H9 (cell line): ENCODE measurements around the gene ITGA8. TPM values are rescaled to one million over a fixed set of nuclear protein-coding genes. Genes with fewer than 3 reads are reported as not detected.

Experiments
- DNase-seq: peaks from one replicate; pipeline ENCODE4 v3.0.0-alpha.2; 2017
- H2AFZ ChIP-seq: one replicate; pipeline ENCODE4 v1.6.1; 2013; ENCODE audit warnings: mild to moderate bottlenecking, low read length, control low read depth, moderate library complexity
- H2AK5ac ChIP-seq: 2 replicates; pipeline ENCODE4 v1.6.1; 2013; ENCODE audit warnings: low read length, control low read depth, mixed read lengths; ENCODE audit not compliant: insufficient read length
- H2BK120ac ChIP-seq: one replicate; pipeline ENCODE4 v1.6.1; 2013; ENCODE audit warnings: low read depth, mild to moderate bottlenecking, low read length, control low read depth, inconsistent platforms; ENCODE audit not compliant: poor library complexity, severe bottlenecking
- H2BK12ac ChIP-seq: 2 replicates; pipeline ENCODE4 v1.6.1; 2013; ENCODE audit warnings: low read length, control low read depth, mixed read lengths, low read depth; ENCODE audit not compliant: insufficient read length
- H2BK15ac ChIP-seq: 2 replicates; pipeline ENCODE4 v1.6.1; 2013; ENCODE audit warnings: low read depth, low read length, control low read depth
- H2BK20ac ChIP-seq: one replicate; pipeline ENCODE4 v1.6.1; 2013; ENCODE audit warnings: low read depth, mild to moderate bottlenecking, low read length, control low read depth, inconsistent platforms; ENCODE audit not compliant: poor library complexity, severe bottlenecking
- H2BK5ac ChIP-seq: 2 replicates; pipeline ENCODE4 v1.6.1; 2013; ENCODE audit warnings: low read length, control low read depth, mixed read lengths; ENCODE audit not compliant: insufficient read length
- H3K14ac ChIP-seq: 2 replicates; pipeline ENCODE4 v1.6.1; 2013; ENCODE audit warnings: low read length, control low read depth; ENCODE audit not compliant: insufficient read depth
- H3K18ac ChIP-seq: 2 replicates; pipeline ENCODE4 v1.6.1; 2013; ENCODE audit warnings: low read depth, mild to moderate bottlenecking, mixed read lengths, low read length, control low read depth; ENCODE audit not compliant: insufficient read length
- H3K23ac ChIP-seq: 2 replicates; pipeline ENCODE4 v1.6.1; 2013; ENCODE audit warnings: low read length, control low read depth, mixed read lengths, low read depth; ENCODE audit not compliant: insufficient read length
- H3K23me2 ChIP-seq: 2 replicates; pipeline ENCODE4 v1.6.1; 2013; ENCODE audit warnings: low read depth, mild to moderate bottlenecking, mixed read lengths, low read length, control low read depth; ENCODE audit not compliant: insufficient read length, poor library complexity, severe bottlenecking
- H3K27ac ChIP-seq: 2 replicates; pipeline ENCODE4 v1.5.1; 2013; ENCODE audit warnings: low read length, control low read depth, mixed read lengths, low read depth; ENCODE audit not compliant: insufficient read length
- H3K27me3 ChIP-seq: 2 replicates; pipeline ENCODE4 v1.6.1; 2013; ENCODE audit warnings: low read length, control low read depth, inconsistent platforms; ENCODE audit not compliant: insufficient read depth
- H3K4ac ChIP-seq: 2 replicates; pipeline ENCODE4 v1.6.1; 2013; ENCODE audit warnings: low read depth, mild to moderate bottlenecking, control low read depth, inconsistent platforms, low read length, moderate library complexity
- H3K4me1 ChIP-seq: 2 replicates; pipeline ENCODE4 v1.6.1; 2013; ENCODE audit warnings: low read length, control low read depth, inconsistent platforms; ENCODE audit not compliant: insufficient read depth
- H3K4me2 ChIP-seq: 2 replicates; pipeline ENCODE4 v1.6.1; 2013; ENCODE audit warnings: low read length, control low read depth, mixed read lengths; ENCODE audit not compliant: insufficient read length, insufficient read depth
- H3K56ac ChIP-seq: 2 replicates; pipeline ENCODE4 v1.6.1; 2013; ENCODE audit warnings: low read depth, mild to moderate bottlenecking, mixed read lengths, low read length, control low read depth; ENCODE audit not compliant: insufficient read length
- H3K79me1 ChIP-seq: 2 replicates; pipeline ENCODE4 v1.6.1; 2013; ENCODE audit warnings: low read depth, mild to moderate bottlenecking, moderate library complexity, low read length, control low read depth, inconsistent platforms; ENCODE audit not compliant: insufficient read depth, poor library complexity, severe bottlenecking
- H3K79me2 ChIP-seq: 2 replicates; pipeline ENCODE4 v1.6.1; 2013; ENCODE audit warnings: low read length, control low read depth, inconsistent platforms; ENCODE audit not compliant: insufficient read depth
- H3K9ac ChIP-seq: 2 replicates; pipeline ENCODE4 v1.6.1; 2013; ENCODE audit warnings: low read length, control low read depth, mixed read lengths; ENCODE audit not compliant: insufficient read length; ENCODE audit errors: extremely low read depth
- H3K9me3 ChIP-seq: one replicate; pipeline ENCODE4 v1.6.1; 2013; ENCODE audit warnings: low read depth, low read length, inconsistent platforms; ENCODE audit not compliant: control insufficient read depth
- H3T11ph ChIP-seq: one replicate; pipeline ENCODE4 v1.6.1; 2013; ENCODE audit warnings: mild to moderate bottlenecking, low read length, control low read depth, inconsistent platforms
- H4K20me1 ChIP-seq: one replicate; pipeline ENCODE4 v1.6.1; 2013; ENCODE audit not compliant: control insufficient read depth, insufficient read length, insufficient read depth
- H4K5ac ChIP-seq: 2 replicates; pipeline ENCODE4 v1.6.1; 2013; ENCODE audit warnings: low read depth, mild to moderate bottlenecking, mixed read lengths, low read length, control low read depth; ENCODE audit not compliant: insufficient read length
- H4K8ac ChIP-seq: replicated peaks from 2 replicates; pipeline ENCODE4 v1.6.1; 2013; ENCODE audit warnings: low read length, control low read depth, mixed read lengths, low read depth; ENCODE audit not compliant: insufficient read length
- H4K91ac ChIP-seq: 2 replicates; pipeline ENCODE4 v1.6.1; 2013; ENCODE audit warnings: low read depth, mild to moderate bottlenecking, moderate library complexity, mixed read lengths, low read length, control low read depth; ENCODE audit not compliant: insufficient read length
- H3K27ac Mint-ChIP-seq, 3 experiments: 2 replicates in 2 of 3; 3 replicates in 1 of 3; pipeline ENCODE4 v1.8.0; 2020 to 2021; ENCODE audit warnings: mixed read lengths in 3 of 3, mild to moderate bottlenecking in 1 of 3, moderate library complexity in 1 of 3
- H3K27me3 Mint-ChIP-seq: 2 replicates; pipeline ENCODE4 v1.8.0; 2021; ENCODE audit warnings: low read depth, mild to moderate bottlenecking, moderate library complexity, mixed read lengths
- H3K36me3 Mint-ChIP-seq, 3 experiments: 2 replicates in 2 of 3; 3 replicates in 1 of 3; pipeline ENCODE4 v1.8.0; 2020 to 2021; ENCODE audit warnings: low read depth in 3 of 3, mixed read lengths in 3 of 3; ENCODE audit not compliant: insufficient read depth in 1 of 3
- H3K4me1 Mint-ChIP-seq, 2 experiments: 2 replicates each; pipeline ENCODE4 v1.8.0; 2020; ENCODE audit warnings: mixed read lengths in 2 of 2
- H3K4me3 Mint-ChIP-seq, 2 experiments: 2 replicates in 1 of 2; 3 replicates in 1 of 2; pipeline ENCODE4 v1.8.0; 2020 to 2021; ENCODE audit warnings: mild to moderate bottlenecking in 2 of 2, mixed read lengths in 2 of 2, moderate library complexity in 1 of 2
- H3K9me3 Mint-ChIP-seq, 2 experiments: 2 replicates in 1 of 2; 3 replicates in 1 of 2; pipeline ENCODE4 v1.8.0; 2020; ENCODE audit warnings: mild to moderate bottlenecking in 2 of 2, mixed read lengths in 2 of 2, moderate library complexity in 1 of 2
- WGBS: extraction: QIAGEN DNeasy Blood & Tissue Kit; methylation state at CpG from one replicate; pipeline ENCODE4 v1.1.7; 2013; ENCODE audit warnings: missing lambda C conversion rate, low lambda C conversion rate, mixed read lengths; ENCODE audit not compliant: insufficient read length; ENCODE audit errors: extremely low coverage; 5-methylcytosine and 5-hydroxymethylcytosine counted together
- total RNA-seq: library from RNA; stranded (reverse); gene quantifications from 2 replicates; pipeline ENCODE4 v1.2.1, GENCODE V29; 2021
- TF ChIP-seq, protein P1 (sequence below): fragments of 200-600 bp; sonication (generic); conservative IDR thresholded peaks from 3 replicates; pipeline ENCODE4 v1.8.0; 2021; ENCODE audit warnings: antibody characterized with exemption, mild to moderate bottlenecking

The ITGA8 gene
- total RNA-seq, 1 experiment from 2014 or later = not detected

DNA sequence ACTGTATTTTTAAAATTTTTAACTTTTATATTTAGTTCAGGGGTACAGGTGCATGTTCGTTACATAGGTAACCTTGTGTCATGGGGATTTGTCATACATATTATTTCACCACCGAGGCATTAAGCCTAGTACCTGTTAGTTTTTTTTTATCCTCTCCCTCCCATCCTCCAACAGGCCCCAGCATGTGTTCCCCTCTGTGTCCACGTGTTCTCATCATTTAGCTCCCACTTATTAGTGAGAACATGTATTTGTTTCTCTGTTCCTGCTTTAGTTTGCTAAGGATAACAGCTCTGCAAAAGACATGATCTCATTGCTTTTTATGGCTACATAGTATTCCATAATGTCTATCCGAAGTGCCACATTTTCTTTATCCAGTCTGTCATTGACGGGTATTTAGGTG, 22.4 kb upstream of the ITGA8 start:
- Histone ChIP-seq H3K14ac (no peak overlapping the region), H3K18ac (no peak overlapping the region), H3K23ac (no peak overlapping the region), H2BK120ac (no peak overlapping the region), H3T11ph (no peak overlapping the region), H3K9me3 (no peaks in the 10 kb centered on the region), H2AK5ac (no peak overlapping the region), H3K27ac (no peak overlapping the region), H3K79me1 (no peaks in the 10 kb centered on the region), H4K8ac (no peak overlapping the region), H2BK15ac (no peak overlapping the region), H2BK5ac (no peak overlapping the region), H3K4me1 (no peaks in the 10 kb centered on the region), H4K91ac (no peak overlapping the region), H2BK20ac (no peak overlapping the region), H3K23me2 (no peaks in the 10 kb centered on the region), H3K27me3 (no peaks in the 10 kb centered on the region), H3K4ac (no peak overlapping the region), H4K20me1 (no peaks in the 10 kb centered on the region), H3K56ac (no peak overlapping the region), H4K5ac (no peak overlapping the region), H2AFZ (no peak overlapping the region), H3K4me2 (no peak overlapping the region), H3K79me2 (no peaks in the 10 kb centered on the region), H2BK12ac (no peak overlapping the region), H3K9ac (no peak overlapping the region)
- Mint-ChIP-seq H3K4me3 (no peak overlapping the region), H3K27me3 (peaks cover 8% of the 10 kb centered on the region), H3K9me3 (no peaks in the 10 kb centered on the region), H3K27ac (no peak overlapping the region), H3K4me1 (peaks cover 7 to 11% of the 10 kb centered on the region in 2 experiments; a peak in 3 of 4 replicates), H3K36me3 (no peaks in the 10 kb centered on the region)
- TF ChIP-seq, protein P1, sequence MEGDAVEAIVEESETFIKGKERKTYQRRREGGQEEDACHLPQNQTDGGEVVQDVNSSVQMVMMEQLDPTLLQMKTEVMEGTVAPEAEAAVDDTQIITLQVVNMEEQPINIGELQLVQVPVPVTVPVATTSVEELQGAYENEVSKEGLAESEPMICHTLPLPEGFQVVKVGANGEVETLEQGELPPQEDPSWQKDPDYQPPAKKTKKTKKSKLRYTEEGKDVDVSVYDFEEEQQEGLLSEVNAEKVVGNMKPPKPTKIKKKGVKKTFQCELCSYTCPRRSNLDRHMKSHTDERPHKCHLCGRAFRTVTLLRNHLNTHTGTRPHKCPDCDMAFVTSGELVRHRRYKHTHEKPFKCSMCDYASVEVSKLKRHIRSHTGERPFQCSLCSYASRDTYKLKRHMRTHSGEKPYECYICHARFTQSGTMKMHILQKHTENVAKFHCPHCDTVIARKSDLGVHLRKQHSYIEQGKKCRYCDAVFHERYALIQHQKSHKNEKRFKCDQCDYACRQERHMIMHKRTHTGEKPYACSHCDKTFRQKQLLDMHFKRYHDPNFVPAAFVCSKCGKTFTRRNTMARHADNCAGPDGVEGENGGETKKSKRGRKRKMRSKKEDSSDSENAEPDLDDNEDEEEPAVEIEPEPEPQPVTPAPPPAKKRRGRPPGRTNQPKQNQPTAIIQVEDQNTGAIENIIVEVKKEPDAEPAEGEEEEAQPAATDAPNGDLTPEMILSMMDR = no peak
- no CpG with 5 or more reads among the region's 5 CpGs for WGBS
- DNase-seq = no peak
